ENCODE data around the gene CTNNBL1.
A peak's percentile ranks its signal among the peaks of the same experiment; 100 is the strongest.

The CTNNBL1 gene

GRCh38 chr20:37695684-37696342, 2.0 kb downstream of the CTNNBL1 start:
- Histone ChIP-seq H3K27ac (replicated peaks) (no peak overlapping the region), H3K4me3 (replicated peaks; ENCODE audit: insufficient read depth, low read length) (no peak overlapping the region), H3K27me3 (ENCODE audit: insufficient read depth, poor library complexity, severe bottlenecking) (no peaks in the 10 kb centered on the region)
- TF ChIP-seq GABPA (IDR thresholded peaks at IDR 0.05; ENCODE audit: low read depth) (no peak), SPI1 (IDR thresholded peaks at IDR 0.05; ENCODE audit: borderline replicate concordance, low read depth) (no peak), REST (IDR thresholded peaks at IDR 0.05; ENCODE audit: insufficient replicate concordance, low read depth) (no peak), POLR2AphosphoS5 (IDR thresholded peaks at IDR 0.05; ENCODE audit: low read depth) (no peak)
- TF ChIP-seq, protein P1, sequence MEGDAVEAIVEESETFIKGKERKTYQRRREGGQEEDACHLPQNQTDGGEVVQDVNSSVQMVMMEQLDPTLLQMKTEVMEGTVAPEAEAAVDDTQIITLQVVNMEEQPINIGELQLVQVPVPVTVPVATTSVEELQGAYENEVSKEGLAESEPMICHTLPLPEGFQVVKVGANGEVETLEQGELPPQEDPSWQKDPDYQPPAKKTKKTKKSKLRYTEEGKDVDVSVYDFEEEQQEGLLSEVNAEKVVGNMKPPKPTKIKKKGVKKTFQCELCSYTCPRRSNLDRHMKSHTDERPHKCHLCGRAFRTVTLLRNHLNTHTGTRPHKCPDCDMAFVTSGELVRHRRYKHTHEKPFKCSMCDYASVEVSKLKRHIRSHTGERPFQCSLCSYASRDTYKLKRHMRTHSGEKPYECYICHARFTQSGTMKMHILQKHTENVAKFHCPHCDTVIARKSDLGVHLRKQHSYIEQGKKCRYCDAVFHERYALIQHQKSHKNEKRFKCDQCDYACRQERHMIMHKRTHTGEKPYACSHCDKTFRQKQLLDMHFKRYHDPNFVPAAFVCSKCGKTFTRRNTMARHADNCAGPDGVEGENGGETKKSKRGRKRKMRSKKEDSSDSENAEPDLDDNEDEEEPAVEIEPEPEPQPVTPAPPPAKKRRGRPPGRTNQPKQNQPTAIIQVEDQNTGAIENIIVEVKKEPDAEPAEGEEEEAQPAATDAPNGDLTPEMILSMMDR (IDR thresholded peaks at IDR 0.05; ENCODE audit: insufficient read depth, low read length), result no peak
- no peak for DNase-seq (ENCODE audit: low read depth in 1 of 2, low spot score in 1 of 2)

GRCh38 chr20:37697314-37697713, 3.5 kb downstream of the CTNNBL1 start:
- TF ChIP-seq SPI1 (IDR thresholded peaks at IDR 0.05; ENCODE audit: borderline replicate concordance, low read depth) (peak; percentile 97), POLR2AphosphoS5 (IDR thresholded peaks at IDR 0.05; ENCODE audit: low read depth) (no peak)
- peak; percentile 21 to 81 for DNase-seq (ENCODE audit: low read depth in 1 of 2, low spot score in 1 of 2)
- Histone ChIP-seq H3K27ac (replicated peaks) (no peak overlapping the region), H3K4me3 (replicated peaks; ENCODE audit: insufficient read depth, low read length) (no peak overlapping the region), H3K27me3 (ENCODE audit: insufficient read depth, poor library complexity, severe bottlenecking) (no peaks in the 10 kb centered on the region)

DNA sequence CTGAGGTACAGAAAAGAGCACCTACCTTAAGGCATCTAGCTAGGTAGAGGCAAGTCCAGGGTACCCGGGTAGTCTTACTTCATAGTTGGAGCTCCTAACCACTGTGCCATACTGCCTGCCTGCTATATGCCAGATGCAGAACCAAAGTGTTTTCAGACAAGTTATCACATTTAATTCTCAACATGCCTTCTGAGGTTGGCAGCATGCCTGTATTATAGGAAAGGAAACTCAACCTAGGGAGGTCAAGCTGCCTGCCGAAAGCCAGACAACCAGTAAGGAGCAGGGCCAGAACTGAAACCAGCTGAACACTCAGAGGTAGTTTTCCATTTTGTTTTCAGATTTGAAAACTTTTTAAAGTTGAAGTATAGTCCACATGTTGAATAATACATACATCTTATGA, 5.4 kb downstream of the CTNNBL1 start:
- DNase-seq (ENCODE audit: low read depth in 1 of 2, low spot score in 1 of 2), result no peak
- TF ChIP-seq, protein P1 (IDR thresholded peaks at IDR 0.05; ENCODE audit: insufficient read depth, low read length), result no peak
- TF ChIP-seq REST (IDR thresholded peaks at IDR 0.05; ENCODE audit: insufficient replicate concordance, low read depth) (no peak), GABPA (IDR thresholded peaks at IDR 0.05; ENCODE audit: low read depth) (no peak), SPI1 (IDR thresholded peaks at IDR 0.05; ENCODE audit: borderline replicate concordance, low read depth) (no peak), POLR2AphosphoS5 (IDR thresholded peaks at IDR 0.05; ENCODE audit: low read depth) (no peak)
- H3K27me3 ChIP-seq (ENCODE audit: insufficient read depth, poor library complexity, severe bottlenecking), result no peaks in the 10 kb centered on the region
- H3K27ac ChIP-seq (replicated peaks), result no peak overlapping the region
- H3K4me3 ChIP-seq (replicated peaks; ENCODE audit: insufficient read depth, low read length), result no peak overlapping the region

DNA sequence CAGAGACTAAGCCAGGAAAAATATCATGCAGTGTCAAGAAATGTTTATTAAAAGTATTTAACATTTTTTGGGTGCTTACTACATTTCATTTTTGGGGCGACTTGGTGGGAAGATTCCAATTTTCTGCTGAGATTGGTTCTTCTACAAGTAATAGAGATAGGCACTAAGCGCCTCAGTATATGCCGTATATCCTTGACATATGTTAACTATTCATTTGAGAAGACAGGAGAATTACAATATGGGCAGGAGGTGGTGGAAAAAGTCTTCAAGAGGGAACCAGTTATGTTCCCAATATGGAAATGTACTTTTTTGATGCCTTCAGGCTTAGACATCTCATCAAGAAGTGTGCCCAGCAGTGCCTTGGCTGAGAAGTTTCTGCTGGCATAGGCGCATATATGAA, 6.5 kb downstream of the CTNNBL1 start:
- no peaks in the 10 kb centered on the region for H3K27me3 ChIP-seq (ENCODE audit: insufficient read depth, poor library complexity, severe bottlenecking)
- TF ChIP-seq, protein P1 (IDR thresholded peaks at IDR 0.05; ENCODE audit: insufficient read depth, low read length), result no peak
- TF ChIP-seq GABPA (IDR thresholded peaks at IDR 0.05; ENCODE audit: low read depth) (no peak), REST (IDR thresholded peaks at IDR 0.05; ENCODE audit: insufficient replicate concordance, low read depth) (no peak), POLR2AphosphoS5 (IDR thresholded peaks at IDR 0.05; ENCODE audit: low read depth) (no peak), SPI1 (IDR thresholded peaks at IDR 0.05; ENCODE audit: borderline replicate concordance, low read depth) (no peak)
- no peak overlapping the region for H3K27ac ChIP-seq (replicated peaks)
- DNase-seq (ENCODE audit: low read depth in 1 of 2, low spot score in 1 of 2), result no peak
- no peak overlapping the region for H3K4me3 ChIP-seq (replicated peaks; ENCODE audit: insufficient read depth, low read length)
